ENCODE results near the gene FCRLB.
"Not testable (repeated sequence)": the region's sequence is repeated elsewhere in the genome, so short reads cannot be mapped to it uniquely, and the experiment has no call there.

FCRLB gene

GRCh38 chr1:161720956-161721737 is at the start of gene FCRLB:
Gene FCRLB (plus strand): TSS chr1:161721544. CDS start chr1:161722673, 1,129 bp downstream.
- no peak for DNase-seq (ENCODE audit: low read depth)

GRCh38 chr1:161673437-161673836 is 47.9 kb upstream of the FCRLB start:
- not testable (repeated sequence) for DNase-seq (ENCODE audit: low read depth)

GRCh38 chr1:161674447-161674846 is 46.9 kb upstream of the FCRLB start:
- not testable (repeated sequence) for DNase-seq (ENCODE audit: low read depth)

- not testable (repeated sequence) for DNase-seq (ENCODE audit: low read depth)
Observed at GRCh38 chr1:161674908-161675307, 46.4 kb upstream of the FCRLB start.

- no peak for DNase-seq (ENCODE audit: low read depth)
Observed at GRCh38 chr1:161676441-161676840, 44.9 kb upstream of the FCRLB start.

- no peak for DNase-seq (ENCODE audit: low read depth)
Observed at GRCh38 chr1:161676958-161677689, 44.2 kb upstream of the FCRLB start.

GRCh38 chr1:161678500-161678899 is 42.8 kb upstream of the FCRLB start:
- no peak for DNase-seq (ENCODE audit: low read depth)

GRCh38 chr1:161681879-161682278 is 39.5 kb upstream of the FCRLB start:
- no peak for DNase-seq (ENCODE audit: low read depth)

- DNase-seq (ENCODE audit: low read depth), result no peak
Observed at GRCh38 chr1:161688946-161689345, 32.4 kb upstream of the FCRLB start.

- DNase-seq (ENCODE audit: low read depth), result no peak
Observed at GRCh38 chr1:161691846-161692245, 29.5 kb upstream of the FCRLB start.

- not testable (repeated sequence) for DNase-seq (ENCODE audit: low read depth)
Observed at GRCh38 chr1:161693020-161693712, 28.2 kb upstream of the FCRLB start.

- DNase-seq (ENCODE audit: low read depth), result not testable (repeated sequence)
Observed at GRCh38 chr1:161698302-161698701, 23.0 kb upstream of the FCRLB start.

- no peak for DNase-seq (ENCODE audit: low read depth)
Observed at GRCh38 chr1:161702250-161702649, 19.1 kb upstream of the FCRLB start.

- DNase-seq (ENCODE audit: low read depth), result no peak
Observed at GRCh38 chr1:161705537-161705936, 15.8 kb upstream of the FCRLB start.

GRCh38 chr1:161706113-161706481 is 15.2 kb upstream of the FCRLB start:
- no peak for DNase-seq (ENCODE audit: low read depth)

GRCh38 chr1:161706482-161707347 is 14.6 kb upstream of the FCRLB start, which contains the start of gene FCRLA:
Gene FCRLA (plus strand): TSS chr1:161707229. CDS start chr1:161707265, 36 bp downstream.
- DNase-seq (ENCODE audit: low read depth), result no peak

GRCh38 chr1:161707503-161707902 is 13.8 kb upstream of the FCRLB start:
- DNase-seq (ENCODE audit: low read depth), result no peak

- DNase-seq (ENCODE audit: low read depth), result no peak
Observed at GRCh38 chr1:161709373-161709772, 12.0 kb upstream of the FCRLB start.

GRCh38 chr1:161710560-161710959 is 10.8 kb upstream of the FCRLB start:
- no peak for DNase-seq (ENCODE audit: low read depth)

- DNase-seq (ENCODE audit: low read depth), result no peak
Observed at GRCh38 chr1:161718559-161719324, 2.6 kb upstream of the FCRLB start.

GRCh38 chr1:161719325-161719611 is 2.1 kb upstream of the FCRLB start:
- no peak for DNase-seq (ENCODE audit: low read depth)
